RCC 7860 (cell line): Measurements from ENCODE around the gene NFE2L1.

Experiments
- DNase-seq: peaks from one replicate; pipeline ENCODE4 v3.0.0-alpha.2; 2015; ENCODE audit warnings: low spot score
- FAIRE-seq: peaks from 2 replicates; lab custom pipeline; 2012; peaks lifted over from hg19 to GRCh38; lab: Jason Lieb, UNC

NFE2L1 gene

GRCh38 chr17:48102798-48103715, 54.9 kb downstream of the NFE2L1 start:
- no peak for DNase-seq
- FAIRE-seq = no peak

- FAIRE-seq (no peak), DNase-seq (no peak)
Measured at GRCh38 chr17:48104440-48104839, 56.3 kb downstream of the NFE2L1 start.

- FAIRE-seq = no peak
- DNase-seq = no peak
Measured at GRCh38 chr17:48106802-48107136, 58.6 kb downstream of the NFE2L1 start.

GRCh38 chr17:48107137-48108055, 59.2 kb downstream of the NFE2L1 start, which contains the start of gene SNX11:
Gene SNX11 (plus strand): TSS chr17:48107766. CDS start chr17:48112044, 4,278 bp downstream.
- DNase-seq = peak; percentile 66
- FAIRE-seq = no peak

- FAIRE-seq (no peak), DNase-seq (no peak)
Measured at GRCh38 chr17:48110761-48111160, 62.6 kb downstream of the NFE2L1 start.
